Thyroid gland (tissue), 4 donors: ENCODE measurements around the gene FGR. TPM values are rescaled to one million over a fixed set of nuclear protein-coding genes. Genes with fewer than 3 reads are reported as not detected.

Experiments
- DNase-seq, 2 donors: peaks; one replicate each; pipeline ENCODE4 v3.0.0-alpha.2; 2019
- H3K27ac ChIP-seq, 3 donors: fragments of 200-600 bp; sonication (generic); 1 replicate in 2 of 3; 2 replicates in 1 of 3; pipeline ENCODE4 v1.5.1; 2016 to 2019; ENCODE audit warnings: mild to moderate bottlenecking in 1 of 3, moderate library complexity in 1 of 3
- H3K27me3 ChIP-seq: fragments of 200-600 bp; sonication (generic); one replicate; pipeline ENCODE4 v1.5.1; 2019
- H3K36me3 ChIP-seq, 2 donors: fragments of 200-600 bp; sonication (generic); one replicate each; pipeline ENCODE4 v1.5.1; 2016 to 2019
- H3K4me1 ChIP-seq, 2 donors: fragments of 200-600 bp; sonication (generic); one replicate each; pipeline ENCODE4 v1.5.1; 2017 to 2019
- H3K4me3 ChIP-seq, 3 donors: fragments of 200-600 bp; sonication (generic); replicated peaks in 1 of 3; 1 replicate in 2 of 3; 2 replicates in 1 of 3; pipeline ENCODE4 v1.5.1; 2016; ENCODE audit warnings: mild to moderate bottlenecking in 1 of 3
- H3K9me3 ChIP-seq: fragments of 200-600 bp; sonication (generic); one replicate; pipeline ENCODE4 v1.5.1; 2017
- CTCF ChIP-seq, 6 experiments: fragments of 200-600 bp in 3 of 6; fragments of 450-650 bp in 3 of 6; sonication (generic) in 3 of 6; IDR thresholded peaks; one replicate each; pipeline ENCODE4 v1.5.1; 2016 to 2019; ENCODE audit warnings: antibody characterized with exemption in 6 of 6, mild to moderate bottlenecking in 2 of 6, inconsistent platforms in 1 of 6, moderate library complexity in 1 of 6
- POLR2A ChIP-seq, 2 donors: fragments of 450-650 bp; IDR thresholded peaks; one replicate each; pipeline ENCODE4 v1.6.1; 2017; ENCODE audit warnings: antibody characterized with exemption in 2 of 2, mild to moderate bottlenecking in 2 of 2, moderate library complexity in 1 of 2
- WGBS, 2 donors: methylation state at CpG; one replicate each; pipeline ENCODE4 v1.1.5; 2017; 5-methylcytosine and 5-hydroxymethylcytosine counted together
- intact Hi-C: fragments of 100-400 bp; cut with DNase I; formaldehyde crosslinking; loops from one replicate; pipeline ENCODE4 v1.15.1; 2023
- total RNA-seq, 4 donors: library from RNA; depleted of rRNA; stranded (reverse); fragments of >200 nt; gene quantifications; one replicate each; pipeline ENCODE4 v1.2.3, GENCODE V29; 2016

FGR gene
- total RNA-seq, 4 donors from 2014 or later = 4.6 to 7.1 (median 6.4) TPM

GRCh38 chr1:27594564-27595510 is 40.1 kb downstream of the FGR start:
- Histone ChIP-seq H3K27ac (peak overlapping the region; percentile 73 to 98 (median 97)), H3K36me3 (no peaks in the 10 kb centered on the region), H3K4me3 (no peak overlapping the region), H3K4me1 (peaks cover 93 to 100% of the 10 kb centered on the region in 2 donors), H3K9me3 (no peaks in the 10 kb centered on the region), H3K27me3 (no peaks in the 10 kb centered on the region)
- TF ChIP-seq CTCF (IDR thresholded peaks at IDR 0.05) (no peak), POLR2A (IDR thresholded peaks at IDR 0.05) (no peak)
- WGBS, 2 donors = 52% methylated on average over 17 of the region's 17 CpGs
- DNase-seq = peak; percentile 43 to 51
- intact Hi-C loops = loop anchor here (5.0 kb wide), 1 partner anchor 38 kb away; no protein-coding TSS in a partner anchor

- Histone ChIP-seq H3K27me3 (no peaks in the 10 kb centered on the region), H3K4me3 (no peak overlapping the region), H3K27ac (peak overlapping the region; percentile 73 to 98 (median 97)), H3K36me3 (no peaks in the 10 kb centered on the region), H3K4me1 (peaks cover 92 to 100% of the 10 kb centered on the region in 2 donors), H3K9me3 (no peaks in the 10 kb centered on the region)
- peak; percentile 26 to 44 for DNase-seq
- intact Hi-C loops = no loop called here
- TF ChIP-seq CTCF (IDR thresholded peaks at IDR 0.05) = no peak
- no peak for TF ChIP-seq POLR2A (IDR thresholded peaks at IDR 0.05)
- WGBS, 2 donors = 61 to 82% methylated on average over 4 to 6 of the region's 8 CpGs
Measured at GRCh38 chr1:27593678-27594563, 41.1 kb downstream of the FGR start.

DNA sequence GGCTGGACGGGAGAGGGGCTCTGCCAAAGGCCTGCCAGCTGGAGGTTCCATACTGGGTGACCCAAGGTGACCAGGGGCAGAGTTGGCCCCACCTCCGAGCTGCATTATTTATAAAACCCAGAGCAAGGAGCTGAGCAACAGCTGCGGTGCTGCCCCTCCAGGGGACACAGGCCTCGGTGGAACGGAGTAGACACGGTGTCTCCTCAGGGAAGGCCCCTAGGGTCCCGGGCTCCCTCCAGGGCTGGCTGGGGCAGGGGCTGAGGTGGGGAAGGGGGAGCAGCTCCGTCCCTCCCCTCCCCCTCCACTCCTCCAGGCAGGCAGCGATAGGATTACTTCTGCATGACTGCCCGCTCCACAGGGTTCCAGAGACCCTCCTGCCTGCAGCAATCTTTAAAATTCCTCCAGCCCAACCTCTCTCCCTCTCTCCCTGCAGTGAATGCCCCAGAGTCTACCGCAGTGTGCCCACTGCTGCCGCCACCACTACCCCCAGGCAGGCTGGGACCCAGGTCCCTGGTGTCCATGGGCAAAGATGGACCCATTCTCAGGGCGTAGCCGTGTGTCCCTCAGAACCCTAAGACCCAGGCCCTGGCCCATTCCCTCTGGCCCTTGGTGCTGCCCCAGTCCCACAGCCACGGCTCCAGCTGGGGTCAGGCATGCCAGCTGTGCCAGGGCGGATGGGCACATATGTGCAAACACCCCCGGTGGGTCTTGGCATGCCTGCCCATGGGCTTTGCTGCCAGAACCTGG is 41.9 kb downstream of the FGR start:
- H3K27ac ChIP-seq = peak overlapping the region; percentile 73 to 98 (median 97)
- WGBS, 2 donors = 47 to 50% methylated on average over 12 to 14 of the region's 17 CpGs
- no peak overlapping the region for H3K4me3 ChIP-seq
- intact Hi-C loops = no loop called here
- peaks cover 87 to 99% of the 10 kb centered on the region in 2 donors for H3K4me1 ChIP-seq
- TF ChIP-seq POLR2A (IDR thresholded peaks at IDR 0.05) (no peak), CTCF (IDR thresholded peaks at IDR 0.05) (no peak)
- no peaks in the 10 kb centered on the region for H3K27me3 ChIP-seq
- no peaks in the 10 kb centered on the region for H3K9me3 ChIP-seq
- H3K36me3 ChIP-seq = no peaks in the 10 kb centered on the region
- no peak for DNase-seq

- peaks cover 80 to 92% of the 10 kb centered on the region in 2 donors for H3K4me1 ChIP-seq
- peak overlapping the region; percentile 73 to 98 (median 97) for H3K27ac ChIP-seq
- H3K4me3 ChIP-seq = no peak overlapping the region
- intact Hi-C loops = no loop called here
- no peaks in the 10 kb centered on the region for H3K9me3 ChIP-seq
- no peak for DNase-seq
- no peaks in the 10 kb centered on the region for H3K27me3 ChIP-seq
- 76 to 81% methylated on average over 13 to 20 of the region's 22 CpGs for WGBS, 2 donors
- no peaks in the 10 kb centered on the region for H3K36me3 ChIP-seq
- no peak for TF ChIP-seq POLR2A (IDR thresholded peaks at IDR 0.05)
- no peak for TF ChIP-seq CTCF (IDR thresholded peaks at IDR 0.05)
Measured at GRCh38 chr1:27592232-27592930, 42.6 kb downstream of the FGR start.
